ENCODE results near the gene REPS1. TPM values are rescaled to one million over a fixed set of nuclear protein-coding genes. Genes with fewer than 3 reads are reported as not detected.

Gene REPS1
- total and polyA plus RNA-seq, 2 of the 13 experiments (the other 11 are each of a cell fraction or from before 2014, with no cell fraction given), result 36.4 to 38.3 TPM

DNA sequence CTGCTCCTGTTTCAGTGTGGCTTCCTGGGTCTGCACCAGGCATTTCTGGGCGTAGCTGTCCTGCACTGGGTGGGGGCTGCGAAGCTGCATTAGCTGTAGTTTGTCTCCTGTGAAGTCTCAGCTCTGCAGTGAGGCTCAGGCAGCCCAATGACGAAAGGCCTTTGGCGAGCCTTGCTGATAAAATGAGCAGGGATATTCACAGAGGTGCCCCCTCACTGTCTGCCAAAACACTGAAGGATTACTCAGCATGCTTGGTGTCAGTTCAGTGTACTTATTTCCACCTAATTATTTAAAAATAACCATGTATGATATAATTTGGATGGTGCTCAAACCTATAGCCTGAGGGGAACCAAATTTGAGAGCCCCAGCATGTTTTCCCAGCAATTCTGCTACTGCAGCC lies 118.7 kb downstream of the REPS1 start:
- no peaks in the 10 kb centered on the region for H3K9me3 ChIP-seq (ENCODE audit: low read length)
- CTCF ChIA-PET (ENCODE audit: low intra/inter-chr PET ratio, low total read pairs), result no interaction called here
- intact Hi-C loops (cut with micrococcal nuclease; ENCODE audit: unreplicated experiment), result no loop called here

DNA sequence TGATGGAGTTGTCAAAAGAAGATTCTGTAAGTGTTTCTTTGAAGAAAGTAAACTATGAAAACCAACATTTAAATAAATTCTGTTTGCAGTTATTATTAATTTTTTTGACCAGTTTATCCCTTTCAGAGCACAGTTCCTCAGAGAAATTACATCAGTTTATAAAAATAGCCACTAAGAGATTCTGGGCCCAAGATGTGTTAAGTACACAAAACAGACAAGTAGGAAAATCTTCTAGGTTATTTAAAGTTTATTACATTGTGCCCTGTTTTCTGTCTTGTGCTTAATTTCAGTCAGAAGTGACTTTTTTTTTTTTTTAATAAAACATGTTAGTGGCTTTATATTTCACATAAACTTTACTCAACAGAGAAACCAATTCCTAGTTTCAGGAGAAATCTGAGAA lies 119.9 kb downstream of the REPS1 start:
- Histone ChIP-seq H2AFZ (ENCODE audit: low read length) (no peak overlapping the region), H3K4me1 (ENCODE audit: insufficient read depth, low read length) (no peaks in the 10 kb centered on the region), H3K9me3 (ENCODE audit: low read length) (no peaks in the 10 kb centered on the region), H3K9ac (ENCODE audit: insufficient read depth, low read depth, low read length) (no peak overlapping the region), H4K20me1 (ENCODE audit: insufficient read depth, low read length) (no peaks in the 10 kb centered on the region), H3K4me2 (ENCODE audit: low read depth, low read length) (no peak overlapping the region), H3K27me3 (ENCODE audit: control insufficient read depth in 1 of 2, insufficient read depth in 2 of 2, low read length in 2 of 2) (peaks cover 3 to 17% of the 10 kb centered on the region in 2 experiments; a peak in 4 of 5 replicates), H3K79me2 (ENCODE audit: insufficient read depth, low read length) (no peaks in the 10 kb centered on the region), H3K36me3 (replicated peaks in 1 of 2; ENCODE audit: control insufficient read depth in 1 of 2, insufficient read depth in 2 of 2, low read length in 2 of 2) (no peaks in the 10 kb centered on the region), H3K4me3 (replicated peaks in 1 of 3; ENCODE audit: insufficient read depth in 1 of 3, low read depth in 2 of 3, low read length in 3 of 3) (no peak overlapping the region), H3K27ac (ENCODE audit: extremely low read length, insufficient read depth, low read length) (no peak overlapping the region)
- in situ Hi-C loops (cut with HindIII; ENCODE audit: extremely low pct_ligation_motif_present, low pct_unique_long_range_greater_than_20kb), result no loop called here
- intact Hi-C loops (cut with micrococcal nuclease; ENCODE audit: unreplicated experiment), result no loop called here
- POLR2A ChIA-PET, result no interaction called here
- TF ChIP-seq POGZ (CRISPR knock-in tag; IDR thresholded peaks at IDR 0.05), result no peak
- TF ChIP-seq ZNF343 (CRISPR knock-in tag; IDR thresholded peaks at IDR 0.05), result no peak
- no peak for TF ChIP-seq ZNF34 (CRISPR knock-in tag; IDR thresholded peaks at IDR 0.05; ENCODE audit: borderline replicate concordance)
- TF ChIP-seq ZNF180 (CRISPR knock-in tag; IDR thresholded peaks at IDR 0.05; ENCODE audit: borderline replicate concordance, low read depth), result no peak
- TF ChIP-seq, protein P1, sequence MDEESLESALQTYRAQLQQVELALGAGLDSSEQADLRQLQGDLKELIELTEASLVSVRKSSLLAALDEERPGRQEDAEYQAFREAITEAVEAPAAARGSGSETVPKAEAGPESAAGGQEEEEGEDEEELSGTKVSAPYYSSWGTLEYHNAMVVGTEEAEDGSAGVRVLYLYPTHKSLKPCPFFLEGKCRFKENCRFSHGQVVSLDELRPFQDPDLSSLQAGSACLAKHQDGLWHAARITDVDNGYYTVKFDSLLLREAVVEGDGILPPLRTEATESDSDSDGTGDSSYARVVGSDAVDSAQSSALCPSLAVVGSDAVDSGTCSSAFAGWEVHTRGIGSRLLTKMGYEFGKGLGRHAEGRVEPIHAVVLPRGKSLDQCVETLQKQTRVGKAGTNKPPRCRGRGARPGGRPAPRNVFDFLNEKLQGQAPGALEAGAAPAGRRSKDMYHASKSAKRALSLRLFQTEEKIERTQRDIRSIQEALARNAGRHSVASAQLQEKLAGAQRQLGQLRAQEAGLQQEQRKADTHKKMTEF (CRISPR knock-in tag; IDR thresholded peaks at IDR 0.05), result no peak
- no peak for TF ChIP-seq RFX1 (IDR thresholded peaks at IDR 0.05)
- TF ChIP-seq ZFP62 (CRISPR knock-in tag; IDR thresholded peaks at IDR 0.05), result no peak
- no peak for TF ChIP-seq GABPB1 (CRISPR knock-in tag; IDR thresholded peaks at IDR 0.05)
- TF ChIP-seq TEAD2 (CRISPR knock-in tag; IDR thresholded peaks at IDR 0.05), result no peak
- no peak for TF ChIP-seq ZBTB26 (CRISPR knock-in tag; IDR thresholded peaks at IDR 0.05; ENCODE audit: borderline replicate concordance)
- no peak for TF ChIP-seq RFX5 (IDR thresholded peaks at IDR 0.05; ENCODE audit: low read depth, low read length)
- TF ChIP-seq, protein P2, sequence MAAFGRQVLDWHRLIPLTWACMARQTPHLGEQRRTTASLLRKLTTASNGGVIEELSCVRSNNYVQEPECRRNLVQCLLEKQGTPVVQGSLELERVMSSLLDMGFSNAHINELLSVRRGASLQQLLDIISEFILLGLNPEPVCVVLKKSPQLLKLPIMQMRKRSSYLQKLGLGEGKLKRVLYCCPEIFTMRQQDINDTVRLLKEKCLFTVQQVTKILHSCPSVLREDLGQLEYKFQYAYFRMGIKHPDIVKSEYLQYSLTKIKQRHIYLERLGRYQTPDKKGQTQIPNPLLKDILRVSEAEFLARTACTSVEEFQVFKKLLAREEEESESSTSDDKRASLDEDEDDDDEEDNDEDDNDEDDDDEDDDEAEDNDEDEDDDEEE (CRISPR knock-in tag; IDR thresholded peaks at IDR 0.05), result no peak
- no peak for ATAC-seq
- no peak for FAIRE-seq
- no TSS peak for BruUV-seq (replicated peaks)
- CTCF ChIA-PET (ENCODE audit: low intra/inter-chr PET ratio, low total read pairs), result no interaction called here
- DNase-seq (ENCODE audit: low spot score), result no peak

More for the DNA sequence above, 118.7 kb downstream of the REPS1 start:
- no peaks in the 10 kb centered on the region for H3K36me3 ChIP-seq (replicated peaks in 1 of 2; ENCODE audit: control insufficient read depth in 1 of 2, insufficient read depth in 2 of 2, low read length in 2 of 2)
- in situ Hi-C loops (cut with HindIII; ENCODE audit: extremely low pct_ligation_motif_present, low pct_unique_long_range_greater_than_20kb), result no loop called here
- peaks cover 2 to 17% of the 10 kb centered on the region in 2 experiments; a peak in 3 of 5 replicates for H3K27me3 ChIP-seq (ENCODE audit: control insufficient read depth in 1 of 2, insufficient read depth in 2 of 2, low read length in 2 of 2)
- no peak for TF ChIP-seq ZBTB21 (CRISPR knock-in tag; IDR thresholded peaks at IDR 0.05)
- TF ChIP-seq KAT2B (IDR thresholded peaks at IDR 0.05; ENCODE audit: borderline replicate concordance, low read depth, low read length), result no peak
- TF ChIP-seq AGO2 (optimal IDR thresholded peaks at IDR 0.05; ENCODE audit: low read depth, low read length), result no peak
- TF ChIP-seq ZBTB38 (CRISPR knock-in tag; IDR thresholded peaks at IDR 0.05), result no peak
- TF ChIP-seq NFYC (CRISPR knock-in tag; IDR thresholded peaks at IDR 0.05), result no peak
- TF ChIP-seq ZNF143 (CRISPR knock-in tag; IDR thresholded peaks at IDR 0.05), result no peak
- TF ChIP-seq NFRKB (IDR thresholded peaks at IDR 0.05), result no peak
- TF ChIP-seq ZNF652 (CRISPR knock-in tag; IDR thresholded peaks at IDR 0.05; ENCODE audit: borderline replicate concordance, low read depth), result no peak
- no peaks in the 10 kb centered on the region for H4K20me1 ChIP-seq (ENCODE audit: insufficient read depth, low read length)
- ATAC-seq (peak; percentile 40), DNase-seq (ENCODE audit: low spot score) (no peak), FAIRE-seq (no peak)
- BruUV-seq (replicated peaks), result no TSS peak
- H3K9ac ChIP-seq (ENCODE audit: insufficient read depth, low read depth, low read length), result no peak overlapping the region
- POLR2A ChIA-PET, result no interaction called here
- H3K27ac ChIP-seq (ENCODE audit: extremely low read length, insufficient read depth, low read length), result no peak overlapping the region
- WGBS (ENCODE audit: low lambda C conversion rate), result 23% methylated on average over 4 of the region's 4 CpGs
- H3K79me2 ChIP-seq (ENCODE audit: insufficient read depth, low read length), result no peaks in the 10 kb centered on the region
- H2AFZ ChIP-seq (ENCODE audit: low read length), result no peak overlapping the region
- H3K4me3 ChIP-seq (replicated peaks in 1 of 3; ENCODE audit: insufficient read depth in 1 of 3, low read depth in 2 of 3, low read length in 3 of 3), result no peak overlapping the region
- H3K4me1 ChIP-seq (ENCODE audit: insufficient read depth, low read length), result no peaks in the 10 kb centered on the region
- H3K4me2 ChIP-seq (ENCODE audit: low read depth, low read length), result no peak overlapping the region
